Ascending aorta (tissue), 2 donors: ENCODE results near the gene MCAM. TPM values are rescaled to one million over a fixed set of nuclear protein-coding genes. Genes with fewer than 3 reads are reported as not detected.

ENCODE experiments used
- DNase-seq, 2 donors: peaks; one replicate each; pipeline ENCODE4 v3.0.0-alpha.2; 2019; ENCODE audit warnings: low spot score in 2 of 2
- H3K27ac ChIP-seq, 2 donors: fragments of 200-600 bp; sonication (generic); one replicate each; pipeline ENCODE4 v1.5.1; 2016 to 2017; ENCODE audit warnings: mild to moderate bottlenecking in 1 of 2
- H3K27me3 ChIP-seq: fragments of 200-600 bp; sonication (generic); one replicate; pipeline ENCODE4 v1.5.1; 2017
- H3K36me3 ChIP-seq, 2 donors: fragments of 200-600 bp; sonication (generic); one replicate each; pipeline ENCODE4 v1.5.1; 2016
- H3K4me1 ChIP-seq, 2 donors: fragments of 200-600 bp; sonication (generic); one replicate each; pipeline ENCODE4 v1.5.1; 2016 to 2017; ENCODE audit warnings: mild to moderate bottlenecking in 1 of 2
- H3K4me3 ChIP-seq, 2 donors: fragments of 200-600 bp; sonication (generic); one replicate each; pipeline ENCODE4 v1.5.1; 2016 to 2017; ENCODE audit warnings: mild to moderate bottlenecking in 1 of 2
- H3K9me3 ChIP-seq, 2 donors: fragments of 200-600 bp; sonication (generic); one replicate each; pipeline ENCODE4 v1.5.1; 2016
- intact Hi-C: fragments of 100-400 bp; cut with DNase I; formaldehyde crosslinking; loops from one replicate; pipeline ENCODE4 v1.15.1; 2023
- total RNA-seq: library from RNA; depleted of rRNA; stranded (reverse); fragments of >200 nt; gene quantifications from one replicate; pipeline ENCODE4 v1.1.0, GENCODE V29; 2016
- TF ChIP-seq, protein P1 (sequence below), 3 experiments: fragments of 200-600 bp in 2 of 3; fragments of 450-650 bp in 1 of 3; sonication (generic) in 2 of 3; IDR thresholded peaks; one replicate each; pipeline ENCODE4 v1.5.1; 2016 to 2019; ENCODE audit warnings: antibody characterized with exemption in 3 of 3, mild to moderate bottlenecking in 1 of 3, moderate library complexity in 1 of 3

MCAM gene
- total RNA-seq, 1 donor from 2014 or later = 2,975 TPM

DNA sequence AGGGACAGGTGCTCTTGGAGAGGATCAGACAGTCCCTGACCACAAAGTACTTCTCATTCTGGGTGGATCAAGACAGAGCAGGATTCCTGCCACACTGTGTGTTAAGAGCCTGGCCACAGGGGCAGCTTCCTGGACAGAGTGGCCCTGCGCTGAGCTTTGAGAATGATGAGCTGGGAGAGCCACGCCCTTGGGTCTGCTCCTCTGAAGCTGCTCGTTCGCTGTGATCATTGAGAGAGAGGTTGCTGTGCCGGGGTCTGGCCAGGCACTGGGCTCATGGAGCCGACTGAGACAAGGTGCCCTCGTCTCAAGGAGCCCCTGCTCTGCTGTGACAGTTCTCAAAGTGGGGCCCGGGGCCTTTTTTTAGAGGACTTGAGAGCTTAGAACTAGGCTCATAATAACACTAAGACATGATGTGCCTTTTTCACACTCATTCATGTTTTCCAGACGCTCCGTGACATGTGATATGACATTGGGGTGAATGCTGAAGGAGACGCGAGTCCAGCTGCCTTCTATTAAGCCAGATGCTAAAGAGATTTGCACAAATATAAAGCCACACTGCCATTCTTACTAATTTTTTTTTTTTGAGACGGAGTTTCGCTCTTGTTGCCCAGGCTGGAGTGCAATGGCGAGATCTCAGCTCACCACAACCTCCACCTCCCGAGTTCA lies 31.1 kb upstream of the MCAM start:
- H3K9me3 ChIP-seq = no peaks in the 10 kb centered on the region
- no peak overlapping the region for H3K27ac ChIP-seq
- no peaks in the 10 kb centered on the region for H3K36me3 ChIP-seq
- H3K4me3 ChIP-seq = no peak overlapping the region
- no peak for DNase-seq
- no peaks in the 10 kb centered on the region for H3K27me3 ChIP-seq
- intact Hi-C loops = no loop called here
- TF ChIP-seq, protein P1, sequence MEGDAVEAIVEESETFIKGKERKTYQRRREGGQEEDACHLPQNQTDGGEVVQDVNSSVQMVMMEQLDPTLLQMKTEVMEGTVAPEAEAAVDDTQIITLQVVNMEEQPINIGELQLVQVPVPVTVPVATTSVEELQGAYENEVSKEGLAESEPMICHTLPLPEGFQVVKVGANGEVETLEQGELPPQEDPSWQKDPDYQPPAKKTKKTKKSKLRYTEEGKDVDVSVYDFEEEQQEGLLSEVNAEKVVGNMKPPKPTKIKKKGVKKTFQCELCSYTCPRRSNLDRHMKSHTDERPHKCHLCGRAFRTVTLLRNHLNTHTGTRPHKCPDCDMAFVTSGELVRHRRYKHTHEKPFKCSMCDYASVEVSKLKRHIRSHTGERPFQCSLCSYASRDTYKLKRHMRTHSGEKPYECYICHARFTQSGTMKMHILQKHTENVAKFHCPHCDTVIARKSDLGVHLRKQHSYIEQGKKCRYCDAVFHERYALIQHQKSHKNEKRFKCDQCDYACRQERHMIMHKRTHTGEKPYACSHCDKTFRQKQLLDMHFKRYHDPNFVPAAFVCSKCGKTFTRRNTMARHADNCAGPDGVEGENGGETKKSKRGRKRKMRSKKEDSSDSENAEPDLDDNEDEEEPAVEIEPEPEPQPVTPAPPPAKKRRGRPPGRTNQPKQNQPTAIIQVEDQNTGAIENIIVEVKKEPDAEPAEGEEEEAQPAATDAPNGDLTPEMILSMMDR (IDR thresholded peaks at IDR 0.05) = no peak
- H3K4me1 ChIP-seq = no peaks in the 10 kb centered on the region

DNA sequence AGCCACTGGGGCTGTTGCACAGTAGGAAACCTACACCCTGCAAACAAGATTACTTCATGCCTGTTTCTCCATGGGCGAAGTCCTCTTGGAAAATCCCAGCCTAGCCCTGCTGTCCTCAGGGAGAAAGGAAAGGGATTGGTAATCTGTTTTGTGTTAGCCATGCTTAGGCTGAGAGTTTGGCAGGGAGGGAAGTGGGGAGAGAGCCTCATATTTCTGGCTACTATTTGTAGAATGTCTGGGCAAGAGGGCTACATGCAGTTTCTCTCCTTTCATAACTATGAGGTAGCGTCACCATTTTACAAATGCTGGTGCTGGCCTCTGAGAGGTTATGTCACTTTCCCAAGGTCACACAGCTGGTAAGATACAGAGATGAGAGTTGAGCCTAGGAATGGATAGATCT lies 30.3 kb upstream of the MCAM start:
- no peak overlapping the region for H3K4me3 ChIP-seq
- H3K27ac ChIP-seq = no peak overlapping the region
- H3K36me3 ChIP-seq = no peaks in the 10 kb centered on the region
- no peaks in the 10 kb centered on the region for H3K4me1 ChIP-seq
- TF ChIP-seq, protein P1 (IDR thresholded peaks at IDR 0.05) = no peak
- DNase-seq = no peak
- no peaks in the 10 kb centered on the region for H3K9me3 ChIP-seq
- no peaks in the 10 kb centered on the region for H3K27me3 ChIP-seq
- intact Hi-C loops = no loop called here

- Histone ChIP-seq H3K4me1 (no peaks in the 10 kb centered on the region), H3K27ac (peak within 1 kb of the TSS in 1 of 2 donors; percentile 15), H3K36me3 (no peaks in the 10 kb centered on the region), H3K27me3 (no peaks in the 10 kb centered on the region), H3K9me3 (no peaks in the 10 kb centered on the region), H3K4me3 (no peak within 1 kb of the TSS)
- TF ChIP-seq, protein P1 (IDR thresholded peaks at IDR 0.05) = no peak
- intact Hi-C loops = no loop called here
- DNase-seq = no peak
Observed at GRCh38 chr11:119346605-119347004, 29.7 kb upstream of the MCAM start, which contains the start of gene MFRP. Gene MFRP (minus strand): TSS chr11:119346705. CDS start chr11:119346513, 192 bp downstream.

- DNase-seq = no peak
- intact Hi-C loops = no loop called here
Observed at GRCh38 chr11:119345685-119346084, 28.8 kb upstream of the MCAM start.

GRCh38 chr11:119344291-119345010 lies 27.5 kb upstream of the MCAM start:
- H3K9me3 ChIP-seq = no peaks in the 10 kb centered on the region
- peaks cover 3 to 10% of the 10 kb centered on the region in 2 donors for H3K4me1 ChIP-seq
- TF ChIP-seq, protein P1 (IDR thresholded peaks at IDR 0.05) = no peak
- intact Hi-C loops = loop anchor here (5.0 kb wide), 1 partner anchor 38 kb away; the partner anchor contains the start of gene USP2
- H3K27ac ChIP-seq = no peak overlapping the region
- no peak overlapping the region for H3K4me3 ChIP-seq
- H3K27me3 ChIP-seq = no peaks in the 10 kb centered on the region
- no peaks in the 10 kb centered on the region for H3K36me3 ChIP-seq
- no peak for DNase-seq

More at GRCh38 chr11:119345685-119346084, 28.8 kb upstream of the MCAM start:
- Histone ChIP-seq H3K36me3 (no peaks in the 10 kb centered on the region), H3K4me3 (no peak overlapping the region), H3K4me1 (peaks cover 3 to 6% of the 10 kb centered on the region in 2 donors), H3K27me3 (no peaks in the 10 kb centered on the region), H3K27ac (no peak overlapping the region), H3K9me3 (no peaks in the 10 kb centered on the region)
- TF ChIP-seq, protein P1 (IDR thresholded peaks at IDR 0.05) = no peak
